DND-41 (cell line): ENCODE data around the gene MYH11.

Experiments used
- CTCF ChIP-seq: IDR thresholded peaks from 2 replicates; pipeline ENCODE4 v1.5.1; 2012; ENCODE audit warnings: borderline replicate concordance, low read length, moderate library complexity, mild to moderate bottlenecking; ENCODE audit not compliant: poor library complexity, severe bottlenecking; ENCODE audit errors: extremely low read depth
- EZH2 ChIP-seq: IDR thresholded peaks from 3 replicates; pipeline ENCODE4 v1.6.1; 2012; ENCODE audit warnings: borderline replicate concordance, low read depth, mild to moderate bottlenecking, moderate library complexity, low read length, inconsistent platforms; ENCODE audit not compliant: severe bottlenecking

- TF ChIP-seq EZH2 (no peak), CTCF (no peak)
Observed at GRCh38 chr16:15888072-15888976, 31.5 kb upstream of the MYH11 start, which contains the start of gene CEP20.
